Left lung (tissue), 10 donors: ENCODE measurements around the gene ALOX12B. TPM values are rescaled to one million over a fixed set of nuclear protein-coding genes. Genes with fewer than 3 reads are reported as not detected.

Experiments used
- ATAC-seq: fragments of 200-7000 bp; cut with Tn5 transposase; one replicate; pipeline ENCODE4 v1.9.1; 2020; ENCODE audit warnings: moderate library complexity
- DNase-seq, 4 donors: peaks; one replicate each; pipeline ENCODE4 v3.0.0-alpha.2; 2013 to 2020
- H3K27ac ChIP-seq, 2 donors: fragments of 200-600 bp; sonication (generic) in 1 of 2; one replicate each; pipeline versions ENCODE4 v1.5.0 to v1.8.0; 2020 to 2021
- H3K27me3 ChIP-seq, 2 donors: fragments of 200-600 bp; sonication (generic) in 1 of 2; one replicate each; pipeline versions ENCODE4 v1.5.0 to v1.8.0; 2020 to 2021
- H3K36me3 ChIP-seq, 2 donors: fragments of 200-600 bp; sonication (generic) in 1 of 2; one replicate each; pipeline versions ENCODE4 v1.5.0 to v1.8.0; 2020 to 2021
- H3K4me1 ChIP-seq, 2 donors: fragments of 200-600 bp; one replicate each; pipeline ENCODE4 v1.8.0; 2021
- H3K4me3 ChIP-seq, 2 donors: fragments of 200-600 bp; sonication (generic) in 1 of 2; one replicate each; pipeline versions ENCODE4 v1.5.0 to v1.8.0; 2020 to 2021; ENCODE audit warnings: mild to moderate bottlenecking in 1 of 2
- H3K9me3 ChIP-seq, 2 donors: fragments of 200-600 bp; sonication (generic) in 1 of 2; one replicate each; pipeline versions ENCODE4 v1.5.0 to v1.8.0; 2020 to 2021
- CTCF ChIP-seq, 2 donors: fragments of 200-600 bp; sonication (generic) in 1 of 2; IDR thresholded peaks; one replicate each; pipeline versions ENCODE4 v1.5.0 to v1.8.0; 2021; ENCODE audit warnings: antibody characterized with exemption in 2 of 2
- intact Hi-C, 2 donors: fragments of 100-400 bp; cut with DNase I; formaldehyde crosslinking; loops; one replicate each; pipeline versions ENCODE4 v1.11.2 to v1.14.2; 2022
- polyA plus RNA-seq, 6 donors: library from polyadenylated mRNA; unstranded; fragments of 120-200 nt; gene quantifications; one replicate each; pipeline ENCODE4 v1.2.1, GENCODE V29; 2013; ENCODE audit not compliant: insufficient read length in 6 of 6
- total RNA-seq, 2 donors: library from RNA; stranded (reverse); fragmentation: NEBNext Ultra II Directional; extraction: Animal tissue kit (Norgen Biotek cat#: 25700); gene quantifications; one replicate each; pipeline ENCODE4 v1.2.1, GENCODE V29; 2021
- donor health status: DM: no; HTN: yes; CAD: no.
- donor health status: DM: no; HTN: no; CAD: no.

Gene ALOX12B
- total and polyA plus RNA-seq, 8 donors: 0.20 to 0.32 (median 0.31) TPM; not detected in 3

- H3K9me3 ChIP-seq: no peaks in the 10 kb centered on the region
- intact Hi-C loops: no loop called here
- H3K4me1 ChIP-seq: peaks cover 14 to 32% of the 10 kb centered on the region in 2 donors
- ATAC-seq: no peak
- no peak overlapping the region for H3K4me3 ChIP-seq
- no peak for DNase-seq
- no peak overlapping the region for H3K27ac ChIP-seq
- H3K27me3 ChIP-seq: peaks cover 27 to 93% of the 10 kb centered on the region in 2 donors
- no peaks in the 10 kb centered on the region for H3K36me3 ChIP-seq
- no peak for TF ChIP-seq CTCF (IDR thresholded peaks at IDR 0.05)
Measured at GRCh38 chr17:8075081-8075480, 12.4 kb downstream of the ALOX12B start.

- Histone ChIP-seq H3K27me3 (peaks cover 27 to 88% of the 10 kb centered on the region in 2 donors), H3K4me3 (no peak overlapping the region), H3K4me1 (peaks cover 11 to 32% of the 10 kb centered on the region in 2 donors), H3K27ac (no peak overlapping the region), H3K9me3 (no peaks in the 10 kb centered on the region), H3K36me3 (no peaks in the 10 kb centered on the region)
- ATAC-seq (no peak), DNase-seq (no peak)
- TF ChIP-seq CTCF (IDR thresholded peaks at IDR 0.05): no peak
- intact Hi-C loops: no loop called here
Measured at GRCh38 chr17:8074554-8074953, 13.0 kb downstream of the ALOX12B start.

GRCh38 chr17:8073627-8074484, 13.7 kb downstream of the ALOX12B start:
- Histone ChIP-seq H3K27ac (no peak overlapping the region), H3K4me3 (no peak overlapping the region), H3K4me1 (peaks cover 11 to 34% of the 10 kb centered on the region in 2 donors), H3K36me3 (no peaks in the 10 kb centered on the region), H3K9me3 (no peaks in the 10 kb centered on the region), H3K27me3 (peaks cover 27 to 81% of the 10 kb centered on the region in 2 donors)
- intact Hi-C loops: no loop called here
- peak; percentile 81 for ATAC-seq
- DNase-seq: peak in 3 of 4 donors; percentile 73 to 95 (median 74)
- peak; percentile 91 to 94 for TF ChIP-seq CTCF (IDR thresholded peaks at IDR 0.05)

GRCh38 chr17:8072729-8073461, 14.6 kb downstream of the ALOX12B start:
- Histone ChIP-seq H3K4me3 (no peak overlapping the region), H3K36me3 (no peaks in the 10 kb centered on the region), H3K27ac (no peak overlapping the region), H3K9me3 (no peaks in the 10 kb centered on the region), H3K27me3 (peaks cover 27 to 71% of the 10 kb centered on the region in 2 donors), H3K4me1 (peaks cover 11 to 37% of the 10 kb centered on the region in 2 donors)
- DNase-seq (peak in 1 of 4 donors; percentile 78), ATAC-seq (peak; percentile 19)
- intact Hi-C loops: no loop called here
- no peak for TF ChIP-seq CTCF (IDR thresholded peaks at IDR 0.05)

GRCh38 chr17:8072341-8072728, 15.2 kb downstream of the ALOX12B start:
- Histone ChIP-seq H3K27ac (no peak overlapping the region), H3K4me3 (no peak overlapping the region), H3K4me1 (peaks cover 11 to 37% of the 10 kb centered on the region in 2 donors), H3K36me3 (no peaks in the 10 kb centered on the region), H3K27me3 (peaks cover 25 to 66% of the 10 kb centered on the region in 2 donors), H3K9me3 (no peaks in the 10 kb centered on the region)
- intact Hi-C loops: no loop called here
- DNase-seq (peak in 1 of 4 donors; percentile 80), ATAC-seq (peak; percentile 7)
- no peak for TF ChIP-seq CTCF (IDR thresholded peaks at IDR 0.05)
